ENCODE data around the gene NT5DC4. TPM values are rescaled to one million over a fixed set of nuclear protein-coding genes. Genes with fewer than 3 reads are reported as not detected.

Gene NT5DC4
- total RNA-seq, 2 experiments from 2014 or later: not detected

- H3K4me1 Mint-ChIP-seq (ENCODE audit: low read depth): peaks cover 18% of the 10 kb centered on the region
- no peaks in the 10 kb centered on the region for H3K27me3 Mint-ChIP-seq (ENCODE audit: low read depth)
- H3K4me3 Mint-ChIP-seq: peak within 1 kb of the TSS; percentile 98
- H3K9me3 Mint-ChIP-seq: no peaks in the 10 kb centered on the region
- H3K36me3 Mint-ChIP-seq (ENCODE audit: low read depth): peaks cover 30% of the 10 kb centered on the region
- peak; percentile 99 for DNase-seq
- intact Hi-C loops (cut with micrococcal nuclease): loop anchor here (1.0 to 5.0 kb wide), 3 partner anchors 48 to 408 kb away; partner anchors contain the start of gene PSD4
- CTCF ChIA-PET: interaction anchor here (2.3 kb wide), 1 partner anchor 177 kb away, joined by 12 read pairs; no protein-coding TSS in a partner anchor
- peak within 1 kb of the TSS; percentile 93 for H3K27ac Mint-ChIP-seq
Measured at GRCh38 chr2:112764071-112765044, 43.5 kb downstream of the NT5DC4 start, which contains the start of gene CKAP2L. Gene CKAP2L (minus strand): TSS chr2:112764609. CDS start chr2:112764598, 11 bp downstream.

GRCh38 chr2:112765251-112765650 lies 44.4 kb downstream of the NT5DC4 start:
- H3K9me3 Mint-ChIP-seq: no peaks in the 10 kb centered on the region
- DNase-seq: peak; percentile 19
- peak overlapping the region; percentile 98 for H3K4me3 Mint-ChIP-seq
- H3K4me1 Mint-ChIP-seq (ENCODE audit: low read depth): peaks cover 18% of the 10 kb centered on the region
- peak overlapping the region; percentile 44 for H3K27ac Mint-ChIP-seq
- H3K27me3 Mint-ChIP-seq (ENCODE audit: low read depth): no peaks in the 10 kb centered on the region
- intact Hi-C loops (cut with micrococcal nuclease): no loop called here
- CTCF ChIA-PET: interaction anchor here (0.8 kb wide), 1 partner anchor 15 kb away, joined by 7 read pairs; no protein-coding TSS in a partner anchor
- H3K36me3 Mint-ChIP-seq (ENCODE audit: low read depth): peaks cover 28% of the 10 kb centered on the region

DNA sequence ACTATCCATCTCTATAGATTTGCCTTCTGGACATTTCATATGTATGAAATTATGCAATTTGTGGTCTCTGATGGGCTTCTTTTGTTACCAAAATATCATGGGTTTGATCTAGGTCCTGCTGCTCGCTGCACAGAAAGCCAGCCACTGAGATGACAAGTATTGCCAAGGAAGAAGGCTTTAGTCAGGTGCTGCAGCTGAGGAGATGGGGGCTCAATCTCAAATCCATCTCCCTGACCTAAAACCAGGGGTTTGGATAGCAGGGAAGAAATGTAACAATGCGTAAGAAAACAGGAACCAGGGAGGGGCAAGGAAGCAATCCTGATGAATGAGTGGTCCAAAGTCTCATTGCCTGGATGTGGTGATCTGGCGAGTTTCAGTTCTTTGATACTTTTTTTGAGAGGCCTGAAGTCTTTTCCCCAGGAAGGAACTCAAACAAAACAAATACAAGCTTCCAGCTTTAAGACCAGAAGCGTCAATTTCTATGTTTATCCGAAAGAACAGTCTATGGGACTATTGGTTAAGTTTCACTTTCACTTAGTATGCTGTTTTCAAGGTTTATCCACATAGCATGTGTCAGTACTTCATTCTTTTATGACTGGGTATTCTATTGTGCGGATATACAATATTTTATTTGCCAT lies 47.0 kb downstream of the NT5DC4 start:
- Mint-ChIP-seq H3K9me3 (no peaks in the 10 kb centered on the region), H3K27me3 (ENCODE audit: low read depth) (no peaks in the 10 kb centered on the region), H3K27ac (peak overlapping the region; percentile 15), H3K4me1 (ENCODE audit: low read depth) (peaks cover 18% of the 10 kb centered on the region), H3K4me3 (no peak overlapping the region), H3K36me3 (ENCODE audit: low read depth) (peaks cover 13% of the 10 kb centered on the region)
- DNase-seq: no peak
- intact Hi-C loops (cut with micrococcal nuclease): no loop called here
- CTCF ChIA-PET: interaction anchor here (0.6 to 1.5 kb wide), 2 partner anchors 17 to 113 kb away, joined by 3 to 4 read pairs; no protein-coding TSS in a partner anchor

DNA sequence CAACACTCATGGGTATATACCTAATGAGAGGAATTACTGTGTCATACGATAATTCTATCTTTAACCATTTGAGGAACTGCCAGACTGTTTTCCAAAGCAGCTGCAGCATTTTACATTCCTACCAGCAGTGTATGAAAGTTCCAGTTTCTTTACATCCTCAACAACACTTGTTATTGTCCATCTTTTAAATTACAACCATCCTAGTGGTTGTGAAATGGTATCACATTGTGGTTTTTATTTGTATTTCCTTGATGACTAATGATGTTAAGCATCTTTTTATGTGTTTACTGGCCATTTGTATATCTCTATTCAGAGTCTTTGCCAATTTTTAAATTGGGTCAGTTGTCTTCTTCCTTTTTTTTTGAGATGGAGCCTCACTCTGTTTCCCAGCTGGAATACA lies 47.6 kb downstream of the NT5DC4 start:
- no peaks in the 10 kb centered on the region for H3K9me3 Mint-ChIP-seq
- CTCF ChIA-PET: interaction anchor here (0.8 to 1.5 kb wide), 4 partner anchors 17 to 172 kb away, joined by 3 to 6 read pairs (median 3); no protein-coding TSS in a partner anchor
- H3K27me3 Mint-ChIP-seq (ENCODE audit: low read depth): no peaks in the 10 kb centered on the region
- H3K27ac Mint-ChIP-seq: no peak overlapping the region
- peaks cover 10% of the 10 kb centered on the region for H3K36me3 Mint-ChIP-seq (ENCODE audit: low read depth)
- no peak overlapping the region for H3K4me3 Mint-ChIP-seq
- intact Hi-C loops (cut with micrococcal nuclease): no loop called here
- no peak for DNase-seq
- H3K4me1 Mint-ChIP-seq (ENCODE audit: low read depth): peaks cover 14% of the 10 kb centered on the region

DNA sequence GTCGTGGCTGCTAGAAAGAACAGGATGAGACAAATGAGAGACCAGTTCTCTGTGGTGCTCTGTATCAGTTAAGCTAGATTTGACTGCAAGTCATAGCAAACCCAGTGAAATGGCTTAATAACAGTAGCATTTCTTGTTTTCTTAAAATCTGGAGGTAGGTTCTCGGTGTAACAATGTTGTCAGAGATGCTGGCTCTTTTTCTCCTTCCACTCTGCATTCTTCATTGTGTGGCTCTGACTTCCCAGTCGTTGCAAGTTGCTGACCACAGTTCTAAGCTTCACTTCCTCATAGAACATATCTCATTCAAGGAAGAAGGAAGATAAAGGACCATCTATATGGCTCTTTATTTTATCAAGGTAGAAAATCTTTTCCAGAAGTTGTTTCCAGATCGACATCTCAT lies 51.5 kb downstream of the NT5DC4 start:
- no peak overlapping the region for H3K27ac Mint-ChIP-seq
- H3K27me3 Mint-ChIP-seq (ENCODE audit: low read depth): no peaks in the 10 kb centered on the region
- H3K4me3 Mint-ChIP-seq: no peak overlapping the region
- peaks cover 19% of the 10 kb centered on the region for H3K4me1 Mint-ChIP-seq (ENCODE audit: low read depth)
- no peak for DNase-seq
- intact Hi-C loops (cut with micrococcal nuclease): no loop called here
- H3K9me3 Mint-ChIP-seq: no peaks in the 10 kb centered on the region
- H3K36me3 Mint-ChIP-seq (ENCODE audit: low read depth): no peaks in the 10 kb centered on the region
- CTCF ChIA-PET: no interaction called here

DNA sequence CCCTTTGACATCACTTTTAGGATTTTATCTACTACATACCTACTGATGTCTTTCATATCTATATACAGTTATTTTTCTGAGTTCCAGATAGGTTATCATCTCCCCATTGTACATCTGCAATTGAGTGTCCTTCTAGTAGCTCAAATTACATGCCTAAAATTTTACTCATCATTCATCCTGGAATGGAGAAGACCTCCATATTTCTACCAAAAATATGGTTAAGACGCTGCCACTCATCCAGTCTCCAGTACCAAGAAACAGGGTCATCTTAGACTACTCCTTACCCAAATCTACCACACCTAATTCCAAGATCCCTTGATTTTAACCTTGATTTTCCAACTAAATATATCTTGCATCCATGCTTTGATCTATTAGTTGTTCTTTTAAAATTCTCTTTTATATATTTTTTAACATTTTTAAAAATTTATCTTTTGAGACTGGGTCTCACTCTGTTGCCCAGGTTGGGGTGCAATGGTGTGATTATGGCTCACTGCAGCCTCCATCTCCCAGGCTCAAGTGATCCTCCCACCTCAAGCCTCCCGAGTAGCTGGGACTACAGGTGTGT lies 52.2 kb downstream of the NT5DC4 start:
- H3K9me3 Mint-ChIP-seq: no peaks in the 10 kb centered on the region
- H3K27me3 Mint-ChIP-seq (ENCODE audit: low read depth): no peaks in the 10 kb centered on the region
- H3K4me3 Mint-ChIP-seq: no peak overlapping the region
- peaks cover 16% of the 10 kb centered on the region for H3K4me1 Mint-ChIP-seq (ENCODE audit: low read depth)
- no peak overlapping the region for H3K27ac Mint-ChIP-seq
- intact Hi-C loops (cut with micrococcal nuclease): no loop called here
- no peak for DNase-seq
- no peaks in the 10 kb centered on the region for H3K36me3 Mint-ChIP-seq (ENCODE audit: low read depth)
- CTCF ChIA-PET: interaction anchor here (0.6 kb wide), 1 partner anchor 53 kb away, joined by 3 read pairs; no protein-coding TSS in a partner anchor

- H3K4me3 Mint-ChIP-seq: no peak overlapping the region
- H3K9me3 Mint-ChIP-seq: no peaks in the 10 kb centered on the region
- no peak overlapping the region for H3K27ac Mint-ChIP-seq
- H3K4me1 Mint-ChIP-seq (ENCODE audit: low read depth): peaks cover 12% of the 10 kb centered on the region
- H3K27me3 Mint-ChIP-seq (ENCODE audit: low read depth): no peaks in the 10 kb centered on the region
- no peaks in the 10 kb centered on the region for H3K36me3 Mint-ChIP-seq (ENCODE audit: low read depth)
- CTCF ChIA-PET: interaction anchor here (0.6 kb wide), 1 partner anchor 54 kb away, joined by 3 read pairs; no protein-coding TSS in a partner anchor
- intact Hi-C loops (cut with micrococcal nuclease): no loop called here
- DNase-seq: no peak
Measured at GRCh38 chr2:112773556-112773955, 52.7 kb downstream of the NT5DC4 start.

- peaks cover 12% of the 10 kb centered on the region for H3K4me1 Mint-ChIP-seq (ENCODE audit: low read depth)
- intact Hi-C loops (cut with micrococcal nuclease): no loop called here
- DNase-seq: no peak
Measured at GRCh38 chr2:112774536-112775285, 53.9 kb downstream of the NT5DC4 start.

DNA sequence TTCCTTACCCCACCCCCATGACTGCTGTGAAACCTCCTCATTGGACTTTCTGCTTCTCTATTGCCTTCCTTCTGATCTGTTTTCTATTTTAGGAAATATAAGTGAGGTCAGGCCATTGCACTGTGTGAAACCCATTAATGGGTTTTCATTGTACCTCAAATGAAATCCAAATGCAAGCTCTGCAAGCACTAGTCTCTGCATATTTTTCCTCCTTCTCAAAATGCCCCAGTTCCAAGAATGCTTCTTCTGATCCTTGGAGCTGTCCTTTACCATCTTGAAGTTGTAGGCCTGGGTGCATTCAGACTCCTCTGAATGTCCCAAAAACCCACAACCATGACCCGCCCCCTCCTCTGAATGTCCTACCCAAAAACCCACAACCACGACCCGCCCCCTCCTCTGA lies 55.3 kb downstream of the NT5DC4 start:
- no peaks in the 10 kb centered on the region for H3K27me3 Mint-ChIP-seq (ENCODE audit: low read depth)
- H3K36me3 Mint-ChIP-seq (ENCODE audit: low read depth): no peaks in the 10 kb centered on the region
- no peak overlapping the region for H3K4me3 Mint-ChIP-seq
- no peaks in the 10 kb centered on the region for H3K9me3 Mint-ChIP-seq
- no peak for DNase-seq
- intact Hi-C loops (cut with micrococcal nuclease): no loop called here
- CTCF ChIA-PET: interaction anchor here (1.7 kb wide), 1 partner anchor 26 kb away, joined by 4 read pairs; no protein-coding TSS in a partner anchor
- H3K4me1 Mint-ChIP-seq (ENCODE audit: low read depth): peaks cover 12% of the 10 kb centered on the region
- no peak overlapping the region for H3K27ac Mint-ChIP-seq

More at GRCh38 chr2:112774536-112775285, 53.9 kb downstream of the NT5DC4 start:
- Mint-ChIP-seq H3K27me3 (ENCODE audit: low read depth) (no peaks in the 10 kb centered on the region), H3K4me3 (no peak overlapping the region), H3K27ac (no peak overlapping the region), H3K36me3 (ENCODE audit: low read depth) (no peaks in the 10 kb centered on the region), H3K9me3 (no peaks in the 10 kb centered on the region)
- CTCF ChIA-PET: interaction anchor here (1.7 kb wide), 1 partner anchor 25 kb away, joined by 4 read pairs; no protein-coding TSS in a partner anchor

- H3K27me3 Mint-ChIP-seq (ENCODE audit: low read depth): peaks cover 2% of the 10 kb centered on the region
- CTCF ChIA-PET: no interaction called here
- DNase-seq: no peak
- intact Hi-C loops (cut with micrococcal nuclease): no loop called here
- no peaks in the 10 kb centered on the region for H3K9me3 Mint-ChIP-seq
- H3K36me3 Mint-ChIP-seq (ENCODE audit: low read depth): no peaks in the 10 kb centered on the region
- H3K4me3 Mint-ChIP-seq: no peak overlapping the region
- peaks cover 12% of the 10 kb centered on the region for H3K4me1 Mint-ChIP-seq (ENCODE audit: low read depth)
- H3K27ac Mint-ChIP-seq: no peak overlapping the region
Measured at GRCh38 chr2:112777036-112777435, 56.2 kb downstream of the NT5DC4 start.

GRCh38 chr2:112779598-112779997 lies 58.8 kb downstream of the NT5DC4 start:
- Mint-ChIP-seq H3K36me3 (ENCODE audit: low read depth) (no peaks in the 10 kb centered on the region), H3K27me3 (ENCODE audit: low read depth) (peaks cover 5% of the 10 kb centered on the region), H3K27ac (no peak overlapping the region), H3K9me3 (no peaks in the 10 kb centered on the region), H3K4me1 (ENCODE audit: low read depth) (peaks cover 15% of the 10 kb centered on the region), H3K4me3 (no peak overlapping the region)
- DNase-seq: no peak
- intact Hi-C loops (cut with micrococcal nuclease): no loop called here
- CTCF ChIA-PET: no interaction called here
